ENCODE measurements around the gene FBXL7.

FBXL7 gene

DNA sequence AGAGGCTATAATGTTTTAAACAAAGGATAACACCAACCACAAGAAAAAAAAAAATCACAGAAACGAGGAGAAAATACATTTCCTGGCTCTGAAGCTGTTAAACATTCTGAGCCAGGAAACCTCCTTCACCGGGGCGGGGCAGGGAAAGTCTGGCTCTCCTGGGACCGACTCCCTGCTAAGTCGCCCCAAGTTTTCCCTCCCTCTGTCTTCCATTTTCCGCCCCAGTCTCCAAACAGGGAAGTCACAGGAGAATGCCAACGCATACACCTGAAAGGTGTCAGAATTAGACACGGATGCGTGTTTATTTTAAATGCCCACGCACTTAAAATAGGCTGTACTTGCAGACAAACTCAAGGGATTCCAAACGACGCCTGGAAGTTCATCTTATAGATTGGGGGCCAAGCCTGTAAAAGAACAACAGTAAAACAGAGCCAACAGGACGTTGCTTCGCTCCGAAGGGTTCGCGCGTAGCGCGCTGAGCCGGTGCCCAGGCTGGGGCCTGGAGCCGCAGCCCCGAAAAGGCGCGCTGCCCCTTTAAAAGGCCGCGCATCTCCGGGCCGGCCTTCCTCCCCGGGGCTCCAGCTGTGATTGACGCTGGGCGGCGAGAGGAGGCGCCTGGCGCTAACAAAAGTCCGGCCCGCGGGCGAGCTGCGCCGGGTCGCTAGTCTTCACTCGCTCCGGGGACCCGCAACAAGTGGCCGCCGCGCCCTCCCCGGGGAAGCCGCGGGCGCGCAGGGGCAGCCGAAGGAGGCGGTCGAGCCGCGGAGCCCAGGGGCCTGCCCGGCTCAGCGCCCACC lies at the start of gene FBXL7:
Gene FBXL7, plus strand, starts transcription at position 653 of the 797 bp plus-strand sequence.
- DNase-seq = peak; percentile 14 to 88 (median 68)

DNA sequence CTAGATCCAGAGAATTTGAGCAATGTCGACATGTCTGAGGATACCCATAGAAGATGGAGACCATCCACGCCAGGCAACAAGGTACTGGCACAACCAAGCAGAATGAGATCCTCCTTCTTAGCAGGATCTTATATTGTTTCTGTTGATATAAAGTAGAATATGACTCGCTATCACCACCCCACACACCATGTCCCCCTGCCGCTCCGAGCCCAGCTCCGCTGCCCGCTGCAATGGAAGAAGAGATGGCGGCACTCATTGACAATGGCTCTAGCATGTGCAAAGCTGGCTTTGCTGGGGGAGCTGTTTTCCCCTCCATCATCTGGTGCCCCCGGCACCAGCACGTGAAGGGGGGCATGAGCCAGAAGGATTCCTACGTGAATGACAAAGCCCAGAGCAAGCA lies 49.5 kb upstream of the FBXL7 start:
- DNase-seq = no peak

DNA sequence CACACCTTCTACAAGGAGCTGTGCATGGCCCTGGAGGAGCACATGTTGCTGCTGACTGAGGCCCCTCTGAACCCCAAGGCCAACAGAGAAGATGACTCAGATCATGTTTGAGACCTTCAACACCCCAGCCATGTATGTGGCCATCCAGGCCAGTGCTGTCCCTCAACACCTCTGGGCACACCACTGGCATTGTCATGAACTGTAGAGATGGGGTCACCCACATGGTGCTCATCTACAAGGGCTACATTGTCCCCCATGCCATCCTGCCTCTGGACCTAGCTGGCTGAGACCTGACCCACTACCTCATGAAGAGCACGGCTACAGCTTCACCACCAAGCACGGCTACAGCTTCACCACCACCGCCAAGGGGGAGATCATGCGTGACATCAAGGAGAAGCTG lies 49.0 kb upstream of the FBXL7 start:
- DNase-seq = no peak

DNA sequence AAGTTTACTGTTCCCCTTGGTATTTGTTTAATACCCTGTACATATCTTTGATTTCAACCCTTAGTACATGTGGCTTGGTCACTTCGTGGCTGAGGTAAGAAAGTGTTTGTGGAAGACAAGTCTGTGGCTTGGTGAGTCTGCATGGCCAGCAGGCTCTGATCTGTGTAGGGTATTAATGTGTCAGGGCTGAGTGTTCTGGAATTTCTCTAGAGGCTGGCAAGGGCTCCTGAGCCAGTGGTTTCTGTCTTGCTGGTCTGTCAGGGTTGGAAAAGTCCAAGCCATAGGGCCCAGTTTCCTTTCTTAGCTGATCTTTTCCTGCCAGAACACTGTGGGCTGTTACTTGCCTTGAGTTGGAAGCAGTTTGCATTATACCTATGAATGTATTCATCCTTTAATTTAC lies 48.0 kb upstream of the FBXL7 start:
- no peak for DNase-seq

DNA sequence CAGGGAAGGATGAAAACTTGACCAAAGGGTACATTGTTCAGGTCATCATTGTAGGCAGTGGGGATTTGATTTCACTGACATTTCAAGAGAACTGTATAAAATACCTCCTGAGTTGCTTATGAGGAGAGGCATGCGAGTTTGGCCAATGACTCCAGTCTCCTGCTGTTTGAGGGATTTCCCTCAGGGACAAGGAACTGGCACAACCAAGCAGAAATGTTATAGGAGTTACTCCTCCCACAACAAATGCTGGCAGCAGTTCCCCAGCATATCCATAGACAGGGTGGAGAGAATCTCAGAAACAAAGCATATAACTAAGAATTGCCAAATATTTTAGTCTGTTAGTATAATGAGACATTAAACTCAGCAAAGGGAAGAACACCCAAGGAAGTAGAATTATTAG lies 47.2 kb upstream of the FBXL7 start:
- DNase-seq = no peak

DNA sequence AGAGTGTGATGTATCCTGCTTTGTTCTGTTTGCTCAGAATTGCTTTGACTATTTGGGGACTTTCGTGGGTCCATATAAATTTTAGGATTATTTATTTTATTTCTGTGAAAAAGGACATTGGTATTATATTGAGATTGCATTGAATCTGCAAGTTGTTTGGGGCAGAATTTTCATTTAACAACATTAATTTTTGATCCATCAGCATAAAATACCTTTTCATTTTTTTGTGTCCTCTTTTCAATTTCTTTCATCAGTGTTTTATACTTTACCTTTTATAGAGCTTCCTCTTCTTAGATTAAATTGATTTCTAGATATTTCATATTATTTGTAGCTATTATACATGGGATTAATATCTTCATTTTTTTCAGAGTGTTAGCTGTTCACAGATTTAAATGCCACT lies 40.8 kb upstream of the FBXL7 start:
- no peak for DNase-seq

DNA sequence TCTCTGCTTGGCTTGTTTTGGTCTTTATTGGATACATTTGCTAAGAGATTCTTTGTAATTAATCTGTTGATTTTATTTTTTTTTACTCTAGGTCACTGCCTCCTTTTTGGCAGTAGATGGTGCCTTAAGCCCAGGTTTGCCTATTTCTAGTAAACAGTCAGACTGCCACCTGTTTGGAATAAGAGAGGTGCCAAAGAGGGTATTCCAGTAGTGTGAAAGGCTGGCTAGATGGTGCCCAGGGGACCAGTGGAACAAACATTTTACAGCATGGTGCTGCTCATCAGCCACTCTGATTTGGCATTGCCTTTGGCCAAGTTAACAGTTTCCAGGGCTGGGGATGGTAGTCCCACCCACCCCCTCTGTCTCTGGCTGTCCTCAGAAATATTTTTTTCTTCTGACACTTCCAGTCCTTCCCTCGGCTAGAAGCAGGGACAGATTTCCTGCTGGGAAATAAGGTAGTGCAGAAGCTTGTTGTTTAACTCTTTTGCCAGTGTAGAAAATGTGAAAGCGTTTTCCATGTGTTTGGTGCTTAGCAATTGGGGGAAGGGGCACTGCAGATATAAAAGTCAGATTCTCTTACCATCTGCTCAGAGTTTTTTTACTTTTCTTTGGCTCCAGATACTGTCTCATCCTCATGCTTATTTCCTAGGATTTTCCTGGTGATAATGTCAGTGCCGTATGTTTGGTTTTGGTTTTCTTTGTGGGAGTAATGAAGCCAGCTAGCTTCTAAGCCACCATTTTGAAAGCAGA lies 36.6 kb upstream of the FBXL7 start:
- no peak for DNase-seq

DNA sequence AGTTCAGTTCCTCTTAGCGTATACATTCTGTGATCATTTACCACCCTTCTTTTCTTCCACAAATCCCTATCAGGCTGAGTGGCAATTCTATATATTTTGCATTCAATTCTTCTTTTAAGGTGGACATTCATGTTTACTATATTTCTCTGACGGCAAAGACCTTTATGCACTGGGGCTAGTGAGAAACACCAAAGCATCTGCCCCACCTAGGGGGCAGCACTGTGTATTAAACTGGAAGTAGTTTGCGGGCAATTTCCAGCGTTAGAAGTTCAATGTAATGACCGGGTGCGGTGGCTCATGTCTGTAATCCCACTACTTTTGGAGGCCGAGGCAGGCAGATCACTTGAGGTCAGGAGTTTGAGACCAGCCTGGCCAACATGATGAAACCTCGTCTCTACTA lies 27.9 kb upstream of the FBXL7 start:
- no peak for DNase-seq

DNA sequence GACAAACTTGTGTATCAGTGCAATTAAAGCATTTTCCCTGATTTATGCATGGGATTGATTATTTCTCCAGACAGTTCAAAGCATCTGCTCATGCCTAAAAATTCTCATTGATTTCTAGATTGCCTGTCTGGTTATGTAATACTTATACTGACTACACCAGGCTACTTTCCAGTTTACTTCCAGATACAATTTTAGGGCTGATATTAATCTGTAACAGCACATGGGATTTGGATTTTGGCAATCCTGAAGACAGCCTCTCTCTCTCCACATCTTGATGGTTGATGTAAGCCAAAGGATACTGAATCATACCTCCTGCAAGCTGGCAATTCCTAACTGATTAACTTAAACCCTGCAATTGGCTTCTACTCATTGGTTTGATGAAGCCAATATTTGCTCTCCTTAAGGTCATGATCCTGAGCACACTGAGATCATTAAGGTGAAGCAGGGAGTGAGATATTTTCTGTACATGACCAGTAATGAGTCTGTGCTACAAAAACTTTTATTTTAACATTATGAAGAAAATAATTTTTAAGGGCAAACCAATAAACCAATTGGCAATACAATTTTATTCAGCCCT lies 25.7 kb upstream of the FBXL7 start:
- no peak for DNase-seq

DNA sequence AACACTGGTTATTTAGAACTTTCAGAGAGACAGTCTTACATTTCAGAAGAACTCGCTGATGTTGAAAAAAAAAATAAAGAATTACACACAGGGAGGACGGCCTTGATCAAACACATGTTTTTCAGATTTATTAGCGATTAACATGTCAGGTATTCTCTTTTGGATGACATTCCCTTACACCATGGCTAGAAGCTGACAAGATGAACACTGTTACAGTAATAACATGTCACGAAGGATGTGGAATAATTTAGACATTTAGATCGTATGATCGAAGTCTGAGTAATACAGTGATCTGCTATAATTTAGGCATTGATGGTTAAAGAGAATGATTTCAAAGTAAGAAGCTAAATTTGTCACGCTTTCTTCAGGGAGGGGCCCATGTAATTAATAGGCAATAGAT lies 24.6 kb upstream of the FBXL7 start:
- DNase-seq = no peak

DNA sequence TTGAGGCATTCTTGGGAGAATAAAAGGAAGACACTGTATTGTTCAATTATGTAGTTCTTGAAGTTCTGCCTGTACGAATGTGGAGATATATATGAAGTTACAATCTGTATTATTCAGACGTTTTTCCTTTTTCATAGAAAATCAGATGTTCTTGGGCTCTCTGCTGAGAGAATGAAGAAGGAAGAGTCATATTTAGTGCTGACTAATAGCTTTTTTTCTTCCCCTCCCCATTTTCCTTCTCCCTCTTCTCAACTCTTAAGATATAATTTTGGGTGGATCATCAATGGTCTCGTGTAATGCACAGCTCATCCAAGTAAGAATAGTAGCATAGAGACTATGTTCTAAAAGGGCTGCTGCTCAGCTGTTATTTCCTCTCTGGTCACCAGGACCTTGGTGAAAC lies 23.0 kb upstream of the FBXL7 start:
- DNase-seq = no peak

DNA sequence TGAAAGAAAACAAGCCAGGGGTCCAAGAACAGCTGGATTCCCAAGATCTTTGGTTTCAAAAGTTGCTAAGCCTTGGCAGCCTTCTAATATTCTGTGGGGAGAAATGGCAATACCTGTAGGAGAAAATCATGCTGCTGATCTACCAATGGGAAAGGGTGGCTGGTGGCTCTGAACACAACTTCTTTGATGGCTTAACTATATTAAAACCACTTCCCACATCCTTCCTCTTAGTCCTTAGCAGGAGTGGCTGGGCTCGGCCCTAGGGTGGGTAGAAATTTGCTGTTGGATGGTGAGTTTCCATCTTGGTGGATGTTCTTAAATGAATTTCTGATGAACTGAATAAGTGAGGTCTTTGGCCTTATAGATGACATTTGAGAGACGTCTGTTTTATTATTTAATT lies 19.5 kb upstream of the FBXL7 start:
- DNase-seq = no peak

DNA sequence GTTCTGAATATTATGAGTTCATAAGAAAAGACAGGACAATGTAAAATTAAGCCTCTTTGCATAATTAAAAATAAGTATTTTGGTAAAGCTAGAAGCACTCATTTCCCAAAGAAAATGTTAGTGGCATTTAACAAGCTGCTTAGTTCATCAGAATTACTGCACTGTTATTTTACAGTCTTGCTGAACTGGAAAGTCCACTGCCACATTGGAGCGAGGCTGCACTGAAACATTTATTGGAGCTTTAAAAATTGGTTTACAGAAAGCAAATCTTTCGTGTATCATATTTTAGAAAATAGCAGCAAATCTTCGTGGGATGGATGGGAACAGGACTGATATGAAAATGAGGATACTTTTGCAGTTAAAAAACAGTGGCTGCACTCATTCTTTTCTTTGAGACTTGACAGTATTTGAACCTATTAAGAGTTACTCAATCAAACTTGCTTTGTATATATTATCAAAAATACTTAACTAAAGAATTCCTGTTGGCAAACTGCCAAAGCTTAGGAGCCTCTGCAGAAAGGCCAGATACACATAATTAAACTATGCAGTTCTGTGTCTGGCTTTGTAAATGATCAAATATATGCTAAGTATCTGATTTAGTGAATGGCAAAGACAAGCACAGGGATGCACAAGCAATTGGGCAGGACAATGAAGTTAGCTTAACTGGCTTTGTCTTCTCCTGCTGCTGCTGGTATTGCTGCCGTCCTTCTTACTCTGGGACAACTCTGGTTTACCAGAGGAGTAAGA lies 16.5 kb upstream of the FBXL7 start:
- no peak for DNase-seq

DNA sequence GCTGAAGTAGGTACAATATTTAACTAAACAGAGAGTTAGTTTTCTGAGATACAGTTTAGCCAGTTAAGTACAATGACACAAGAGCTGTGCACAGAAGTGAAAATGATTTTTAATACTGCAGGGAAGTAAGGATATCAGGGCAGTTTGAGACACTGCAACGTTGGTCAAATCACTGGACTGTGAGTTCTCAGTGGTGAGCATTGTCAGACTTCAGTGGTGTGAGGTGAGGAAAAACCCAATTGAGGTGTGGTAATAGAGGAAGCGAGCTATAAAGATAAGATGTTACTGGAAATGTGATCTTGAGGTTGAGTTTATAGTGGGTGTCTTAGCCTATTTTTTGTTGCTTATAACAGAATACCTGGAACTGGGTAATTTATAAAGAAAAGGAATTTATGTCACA lies 12.8 kb upstream of the FBXL7 start:
- DNase-seq = no peak

DNA sequence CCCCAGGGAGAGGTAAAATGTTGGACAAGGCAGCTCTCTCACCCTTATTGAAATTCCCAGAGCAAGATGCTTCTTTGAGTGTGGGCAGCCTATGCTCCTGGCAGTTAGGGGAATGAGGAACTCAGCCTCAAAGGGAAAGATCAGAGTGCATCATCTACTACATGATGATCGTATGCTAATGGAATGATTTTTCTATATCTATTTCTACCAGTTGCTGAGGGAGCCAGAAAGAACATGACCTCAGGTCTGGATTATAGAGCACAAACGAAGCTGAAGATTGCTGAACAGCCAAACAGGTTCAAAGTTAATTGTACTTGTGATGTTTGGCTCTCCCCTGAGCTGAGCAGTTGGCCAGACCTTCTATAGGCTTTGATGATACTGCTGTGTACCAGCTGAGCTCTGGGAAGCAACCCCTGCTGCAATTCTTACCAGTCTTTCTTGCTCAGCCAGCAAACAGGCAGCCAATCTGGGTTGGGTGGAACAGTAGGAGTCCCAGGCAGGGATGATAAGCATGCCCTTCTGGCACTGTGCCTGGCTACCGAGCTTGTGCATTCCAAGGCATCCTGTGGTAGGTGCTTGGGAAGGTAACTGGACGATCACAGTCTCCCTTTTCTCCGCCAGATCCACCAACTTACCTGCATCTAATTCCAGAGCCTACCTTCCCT lies 10.3 kb upstream of the FBXL7 start:
- no peak for DNase-seq

DNA sequence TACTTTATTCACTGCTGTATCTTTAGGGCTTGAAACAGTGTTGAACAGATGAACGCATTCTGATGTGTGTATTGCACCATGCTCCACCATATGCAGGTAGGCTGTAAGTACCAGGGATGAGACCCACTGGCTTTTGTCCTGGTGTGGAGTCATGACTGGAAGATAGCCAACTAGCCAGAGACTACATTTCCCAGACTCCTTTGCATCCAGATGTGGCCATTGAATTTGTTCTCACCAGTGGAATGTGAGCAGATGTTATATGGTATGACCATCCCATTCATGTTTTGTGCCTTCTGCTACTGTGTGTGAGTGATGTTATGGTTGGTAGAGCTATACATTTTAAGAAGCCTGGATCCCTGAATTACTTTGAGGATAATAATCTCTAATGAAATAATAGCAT lies 7.4 kb upstream of the FBXL7 start:
- DNase-seq = no peak

DNA sequence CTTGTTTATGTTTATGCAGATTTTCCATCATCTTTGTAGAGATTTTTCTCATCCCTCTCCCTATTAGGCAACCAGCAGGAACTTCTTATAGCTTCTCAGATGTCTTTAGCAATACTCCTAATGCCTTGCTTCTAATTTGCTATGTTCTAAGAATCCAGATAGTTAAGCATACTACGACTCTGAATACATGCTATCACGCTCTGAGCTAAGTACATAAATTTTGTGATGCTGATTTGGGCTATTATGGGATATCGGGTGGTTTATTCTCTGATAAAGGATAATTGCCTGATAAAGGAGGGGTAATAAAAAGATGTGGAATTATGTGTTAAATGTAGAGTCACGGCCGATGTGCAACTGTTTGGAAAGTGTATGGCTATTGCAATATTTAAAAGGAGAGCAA lies 6.5 kb upstream of the FBXL7 start:
- no peak for DNase-seq

DNA sequence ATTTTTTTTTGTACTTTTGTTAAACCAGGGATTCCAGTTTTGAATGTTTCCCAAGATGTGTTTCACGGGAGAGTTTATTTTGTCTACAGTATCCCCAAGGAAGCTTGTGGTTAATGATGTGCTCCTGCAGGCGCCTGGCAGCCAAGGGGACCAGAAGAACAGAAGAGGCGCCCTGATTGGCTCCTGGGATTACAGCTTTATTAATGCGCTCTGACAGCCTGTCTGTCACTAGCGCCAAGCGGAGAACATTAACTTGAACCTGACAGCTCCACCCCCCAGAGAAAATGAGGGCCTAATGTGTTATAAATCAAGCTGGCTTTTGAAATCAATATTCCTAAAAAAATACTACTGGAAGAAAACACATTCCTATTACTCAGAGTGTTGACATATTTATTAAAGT lies 5.0 kb upstream of the FBXL7 start:
- DNase-seq = no peak

DNA sequence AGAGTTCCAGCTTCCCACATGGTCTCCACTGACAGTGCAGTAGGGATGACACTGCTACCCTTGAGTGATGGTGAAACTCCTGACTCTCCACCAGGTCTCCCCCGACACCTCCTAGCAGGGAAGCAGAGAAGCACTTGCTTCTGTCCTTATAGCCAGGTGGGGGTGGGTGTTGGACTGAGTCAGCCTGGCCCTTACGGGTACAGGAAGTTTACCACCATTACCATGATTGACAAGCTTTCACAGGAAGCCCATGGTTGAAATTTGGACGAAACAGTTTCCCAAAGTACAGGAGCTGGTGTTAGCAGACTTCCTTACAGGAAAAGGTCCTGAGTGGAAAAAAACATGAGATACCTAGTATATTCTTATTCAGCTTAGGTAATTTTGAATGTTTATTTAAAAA lies 3.1 kb upstream of the FBXL7 start:
- DNase-seq = no peak

DNA sequence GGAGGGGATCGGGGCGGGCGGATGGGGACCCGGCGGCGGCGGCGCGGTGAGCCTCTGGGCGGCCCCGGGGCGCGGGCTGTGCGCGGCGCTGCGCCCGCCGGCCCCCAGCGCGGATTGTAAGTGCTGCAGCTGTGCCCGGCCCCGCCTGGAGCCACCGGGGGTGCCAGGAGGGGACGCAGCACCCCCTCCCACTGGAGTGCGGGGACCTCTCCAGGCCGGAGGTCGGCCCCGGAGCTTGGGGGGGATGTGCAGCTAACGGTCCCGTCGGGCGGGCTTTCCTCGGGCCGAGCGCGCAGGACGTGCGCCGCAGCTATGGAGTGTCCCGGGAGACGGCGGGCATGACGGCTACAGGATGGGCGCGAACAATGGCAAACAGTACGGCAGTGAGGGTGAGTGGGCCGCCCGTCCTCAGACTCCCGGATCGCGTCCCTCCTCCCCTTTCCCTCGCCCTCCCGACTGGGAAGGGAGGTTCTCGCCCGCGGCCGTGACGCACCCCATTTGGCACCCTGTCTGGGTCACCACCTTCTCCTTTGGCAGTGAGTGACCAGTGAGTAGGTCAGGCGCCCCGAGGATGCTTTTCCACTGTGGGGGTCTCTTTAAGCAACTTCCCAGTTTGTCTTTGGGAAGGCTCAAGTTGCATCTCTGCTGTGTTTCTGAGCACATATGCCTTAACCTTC lies 483 bp downstream of the FBXL7 start:
- peak in 40 of 56 donors; percentile 4 to 72 (median 44) for DNase-seq

Data from amygdala (tissue), 56 donors.